H1 (cell line): Measurements from ENCODE around the gene MBTPS2. TPM values are rescaled to one million over a fixed set of nuclear protein-coding genes. Genes with fewer than 3 reads are reported as not detected.
"Not testable (repeated sequence)": the region's sequence is repeated elsewhere in the genome, so short reads cannot be mapped to it uniquely, and the experiment has no call there.

Experiments
- CTCF ChIA-PET: fragments of 300-600 bp; sonication (Branson Sonifier 250); formaldehyde crosslinking; loops from one replicate; lab custom pipeline; 2021; ENCODE audit not compliant: partially characterized antibody; lab: Charles Lee
- POLR2A ChIA-PET: fragments of 300-600 bp; sonication (Branson Sonifier 250); formaldehyde crosslinking; loops from one replicate; lab custom pipeline; 2021; ENCODE audit warnings: inconsistent platforms; ENCODE audit not compliant: partially characterized antibody; lab: Charles Lee
- DNase-seq, 2 experiments: peaks; one replicate each; pipeline versions ENCODE4 v3.0.0 to v3.0.0-alpha.2; 2010 to 2022; ENCODE audit warnings: low spot score in 2 of 2, low read depth in 1 of 2, mixed read lengths in 1 of 2
- FAIRE-seq: peaks from 2 replicates; lab custom pipeline; 2011; peaks lifted over from hg19 to GRCh38; lab: Jason Lieb, UNC
- H2AFZ ChIP-seq: 2 replicates; pipeline ENCODE4 v1.8.1; 2012; ENCODE audit warnings: low read length, inconsistent platforms
- H2AK5ac ChIP-seq: 2 replicates; pipeline ENCODE4 v1.6.1; 2013; ENCODE audit warnings: low read depth, low read length
- H2BK120ac ChIP-seq: replicated peaks from 2 replicates; pipeline ENCODE3; 2013; ENCODE audit warnings: low read depth, low read length, inconsistent platforms
- H2BK12ac ChIP-seq: 2 replicates; pipeline ENCODE4 v1.6.1; 2013; ENCODE audit warnings: low read depth, low read length
- H2BK15ac ChIP-seq: 2 replicates; pipeline ENCODE4 v1.6.1; 2013; ENCODE audit warnings: low read length
- H2BK20ac ChIP-seq: 2 replicates; pipeline ENCODE4 v1.6.1; 2013; ENCODE audit warnings: low read length
- H2BK5ac ChIP-seq: 2 replicates; pipeline ENCODE4 v1.6.1; 2013; ENCODE audit warnings: low read depth, low read length
- H3K14ac ChIP-seq: 2 replicates; pipeline ENCODE4 v1.6.1; 2013; ENCODE audit warnings: inconsistent platforms; ENCODE audit not compliant: insufficient read length
- H3K18ac ChIP-seq: 2 replicates; pipeline ENCODE4 v1.6.1; 2013; ENCODE audit warnings: low read length; ENCODE audit errors: extremely low read depth
- H3K23ac ChIP-seq: 2 replicates; pipeline ENCODE4 v1.6.1; 2013; ENCODE audit warnings: inconsistent platforms; ENCODE audit not compliant: insufficient read length
- H3K23me2 ChIP-seq: 2 replicates; pipeline ENCODE4 v1.6.1; 2013; ENCODE audit warnings: low read depth, low read length
- H3K27ac ChIP-seq: 2 replicates; pipeline ENCODE4 v1.6.1; 2011; ENCODE audit warnings: low read depth, low read length, inconsistent platforms
- H3K27me3 ChIP-seq, 4 experiments: replicated peaks in 1 of 4; 1 replicate in 1 of 4; 2 replicates in 3 of 4; pipeline versions ENCODE4 v1.6.1 to v1.8.1; 2011 to 2013; ENCODE audit warnings: low read length in 3 of 4, mild to moderate bottlenecking in 3 of 4, inconsistent platforms in 2 of 4, mixed read lengths in 2 of 4, moderate library complexity in 1 of 4; ENCODE audit not compliant: control insufficient read depth in 3 of 4, insufficient read depth in 3 of 4; ENCODE audit errors: extremely low read depth in 1 of 4
- H3K36me3 ChIP-seq, 4 experiments: 2 replicates each; pipeline versions ENCODE4 v1.6.1 to v1.8.1; 2011 to 2013; ENCODE audit warnings: mild to moderate bottlenecking in 4 of 4, low read length in 3 of 4, moderate library complexity in 2 of 4, control low read depth in 1 of 4, inconsistent platforms in 1 of 4; ENCODE audit not compliant: insufficient read depth in 4 of 4, control insufficient read depth in 2 of 4
- H3K4ac ChIP-seq: replicated peaks from 2 replicates; pipeline ENCODE3; 2013; ENCODE audit warnings: low read length, low read depth, mixed read lengths, inconsistent platforms; ENCODE audit not compliant: insufficient read length
- H3K4me1 ChIP-seq, 4 experiments: replicated peaks in 1 of 4; 1 replicate in 1 of 4; 2 replicates in 3 of 4; pipeline versions ENCODE4 v1.6.1 to v1.8.1; 2011 to 2013; ENCODE audit warnings: low read length in 3 of 4, inconsistent platforms in 2 of 4, mixed read lengths in 1 of 4; ENCODE audit not compliant: insufficient read depth in 4 of 4, control insufficient read depth in 3 of 4
- H3K4me2 ChIP-seq, 2 experiments: 2 replicates each; pipeline versions ENCODE4 v1.6.1 to v1.8.1; 2011 to 2013; ENCODE audit warnings: low read depth in 2 of 2, low read length in 2 of 2, control low read depth in 1 of 2, inconsistent platforms in 1 of 2, mild to moderate bottlenecking in 1 of 2; ENCODE audit not compliant: insufficient read depth in 1 of 2
- H3K4me3 ChIP-seq, 4 experiments: fragments of 200-600, 300-600 bp in 1 of 4; sonication (generic), shearing (Covaris generic), sonication (Bioruptor Twin) in 1 of 4; 2 replicates each; pipeline versions ENCODE4 v1.5.1 to v1.8.1; 2011 to 2016; ENCODE audit warnings: low read length in 4 of 4, low read depth in 3 of 4, control low read depth in 2 of 4, inconsistent platforms in 2 of 4, mild to moderate bottlenecking in 2 of 4, mixed read lengths in 1 of 4, moderate library complexity in 1 of 4; ENCODE audit not compliant: insufficient read depth in 2 of 4; ENCODE audit errors: extremely low read depth in 1 of 4
- H3K56ac ChIP-seq: replicated peaks from 2 replicates; pipeline ENCODE3; 2013; ENCODE audit warnings: low read depth, mild to moderate bottlenecking, mixed read lengths, low read length, inconsistent platforms; ENCODE audit not compliant: insufficient read length
- H3K79me1 ChIP-seq: 2 replicates; pipeline ENCODE4 v1.6.1; 2013; ENCODE audit warnings: low read depth, low read length, control low read depth
- H3K79me2 ChIP-seq, 2 experiments: 2 replicates each; pipeline versions ENCODE4 v1.6.1 to v1.8.1; 2012 to 2013; ENCODE audit warnings: low read length in 2 of 2, mild to moderate bottlenecking in 2 of 2, inconsistent platforms in 1 of 2; ENCODE audit not compliant: insufficient read depth in 2 of 2, control insufficient read depth in 1 of 2
- H3K9ac ChIP-seq, 4 experiments: replicated peaks in 1 of 4; 1 replicate in 1 of 4; 2 replicates in 3 of 4; pipeline versions ENCODE4 v1.6.1 to v1.8.1; 2011 to 2013; ENCODE audit warnings: low read depth in 3 of 4, low read length in 3 of 4, control low read depth in 2 of 4, mild to moderate bottlenecking in 2 of 4, moderate library complexity in 2 of 4, inconsistent platforms in 1 of 4; ENCODE audit errors: extremely low read depth in 1 of 4
- H3K9me3 ChIP-seq, 2 experiments: 2 replicates each; pipeline versions ENCODE4 v1.6.1 to v1.8.1; 2012 to 2013; ENCODE audit warnings: mild to moderate bottlenecking in 2 of 2, moderate library complexity in 2 of 2, control low read depth in 1 of 2, inconsistent platforms in 1 of 2, low read depth in 1 of 2, low read length in 1 of 2, mixed read lengths in 1 of 2; ENCODE audit not compliant: insufficient read depth in 2 of 2
- H4K20me1 ChIP-seq, 2 experiments: replicated peaks in 1 of 2; 2 replicates each; pipeline versions ENCODE3 to v1.8.1; 2011 to 2013; ENCODE audit warnings: inconsistent platforms in 2 of 2, low read length in 2 of 2, mild to moderate bottlenecking in 1 of 2; ENCODE audit not compliant: insufficient read depth in 2 of 2, control insufficient read depth in 1 of 2
- H4K5ac ChIP-seq: 2 replicates; pipeline ENCODE4 v1.6.1; 2013; ENCODE audit warnings: low read length, low read depth, mixed read lengths, inconsistent platforms; ENCODE audit not compliant: insufficient read length
- H4K8ac ChIP-seq: 2 replicates; pipeline ENCODE4 v1.8.0; 2013; ENCODE audit warnings: mild to moderate bottlenecking, moderate library complexity, low read length, inconsistent platforms; ENCODE audit not compliant: insufficient read depth; ENCODE audit errors: extremely low read depth
- H4K91ac ChIP-seq: replicated peaks from 2 replicates; pipeline ENCODE3; 2013; ENCODE audit warnings: low read length, mixed read lengths, inconsistent platforms; ENCODE audit not compliant: insufficient read length
- BRCA1 ChIP-seq: IDR thresholded peaks from 2 replicates; pipeline ENCODE4 v1.6.1; 2012; ENCODE audit warnings: low read depth, low read length, improper control_type of control experiment
- RBBP5 ChIP-seq: IDR thresholded peaks from 2 replicates; pipeline ENCODE4 v1.7.1; 2012; ENCODE audit warnings: low read depth, mild to moderate bottlenecking, inconsistent platforms, low read length, moderate library complexity, borderline replicate concordance
- WGBS, 2 experiments: shearing (Covaris generic) in 1 of 2; methylation state at CpG; one replicate each; pipeline versions ENCODE4 v1.1.6 to v1.1.7; 2013 to 2015; ENCODE audit warnings: low lambda C conversion rate in 2 of 2, mixed read lengths in 2 of 2, inconsistent platforms in 1 of 2, low coverage in 1 of 2, missing lambda C conversion rate in 1 of 2; ENCODE audit not compliant: insufficient replicate concordance in 2 of 2, insufficient coverage in 1 of 2, insufficient read length in 1 of 2; ENCODE audit errors: extremely low coverage in 1 of 2, missing lambda C conversion rate in 1 of 2; 5-methylcytosine and 5-hydroxymethylcytosine counted together
- polyA plus RNA-seq, 7 experiments: library from polyadenylated mRNA; depleted of rRNA in 3 of 7; stranded (reverse) in 5 of 7; unstranded in 2 of 7; fragments of >200 nt in 5 of 7; fragments of 200-250 nt in 2 of 7; gene quantifications; 1 replicate in 5 of 7; 2 replicates in 1 of 7; 4 replicates in 1 of 7; pipeline versions ENCODE4 v1.2.1 to v1.2.3, GENCODE V29; 2011 to 2013; ENCODE audit warnings: missing spikeins in 2 of 7, mixed read lengths in 2 of 7
- total RNA-seq: library from RNA; stranded (reverse); fragmentation: NEBNext Ultra II Directional; extraction: Animal tissue kit (Norgen Biotek cat#: 25700); gene quantifications from 2 replicates; pipeline ENCODE4 v1.2.1, GENCODE V29; 2021

The MBTPS2 gene
- total and polyA plus RNA-seq, 2 of the 8 experiments (the other 6 are each of a cell fraction or from before 2014, with no cell fraction given): 4.3 to 7.4 TPM

GRCh38 chrX:21873063-21873775, 33.8 kb downstream of the MBTPS2 start (continued):
- TF ChIP-seq RBBP5 (no peak), BRCA1 (no peak)

GRCh38 chrX:21874182-21874581, 34.8 kb downstream of the MBTPS2 start:
- not testable (repeated sequence) for H4K5ac ChIP-seq, H3K56ac ChIP-seq, H2BK120ac ChIP-seq, H3K4me3 ChIP-seq, H3K27ac ChIP-seq, H2AFZ ChIP-seq, H3K36me3 ChIP-seq, FAIRE-seq, H3K4me1 ChIP-seq, H3K79me1 ChIP-seq, H4K20me1 ChIP-seq, H4K91ac ChIP-seq, H2BK12ac ChIP-seq, H3K23me2 ChIP-seq, DNase-seq, H3K18ac ChIP-seq, H3K4me2 ChIP-seq, H3K79me2 ChIP-seq, H3K4ac ChIP-seq, H3K9ac ChIP-seq, H3K9me3 ChIP-seq, H2BK20ac ChIP-seq, H2AK5ac ChIP-seq, H2BK15ac ChIP-seq, H3K27me3 ChIP-seq, H4K8ac ChIP-seq, H2BK5ac ChIP-seq, H3K23ac ChIP-seq, H3K14ac ChIP-seq
- ChIA-PET CTCF (interaction anchor here (0.6 kb wide), 1 partner anchor 9 kb away, joined by 3 read pairs; no protein-coding TSS in a partner anchor), POLR2A (interaction anchor here (1.9 kb wide), 1 partner anchor 11 kb away, joined by 4 read pairs; no protein-coding TSS in a partner anchor)
- WGBS, 2 experiments: 100% methylated on average over 2 of the region's 3 CpGs; no CpG with 5 or more reads in 1 of the 2 experiments
